Mucosa of stomach (tissue), 1 donor: ENCODE data around the gene KRTAP12-3.
"Not testable (repeated sequence)": the region's sequence is repeated elsewhere in the genome, so short reads cannot be mapped to it uniquely, and the experiment has no call there.

Experiments
- H3K27me3 ChIP-seq: one replicate; pipeline ENCODE4 v1.7.0; 2013; ENCODE audit warnings: mild to moderate bottlenecking, low read length; ENCODE audit not compliant: control insufficient read depth, insufficient read depth
- H3K36me3 ChIP-seq: one replicate; pipeline ENCODE4 v1.7.0; 2013; ENCODE audit warnings: low read length; ENCODE audit not compliant: control insufficient read depth, insufficient read depth
- H3K4me1 ChIP-seq: one replicate; pipeline ENCODE4 v1.7.0; 2013; ENCODE audit warnings: mild to moderate bottlenecking, low read length; ENCODE audit not compliant: control insufficient read depth, insufficient read depth
- H3K4me3 ChIP-seq: one replicate; pipeline ENCODE4 v1.7.0; 2013; ENCODE audit warnings: low read length
- H3K9ac ChIP-seq: one replicate; pipeline ENCODE4 v1.7.0; 2013; ENCODE audit warnings: mild to moderate bottlenecking, low read length, moderate library complexity
- H3K9me3 ChIP-seq: one replicate; pipeline ENCODE4 v1.7.0; 2013; ENCODE audit warnings: mild to moderate bottlenecking, low read length, moderate library complexity; ENCODE audit not compliant: control insufficient read depth
- donor health status: Pancreatic carcinoma.

KRTAP12-3 gene

DNA sequence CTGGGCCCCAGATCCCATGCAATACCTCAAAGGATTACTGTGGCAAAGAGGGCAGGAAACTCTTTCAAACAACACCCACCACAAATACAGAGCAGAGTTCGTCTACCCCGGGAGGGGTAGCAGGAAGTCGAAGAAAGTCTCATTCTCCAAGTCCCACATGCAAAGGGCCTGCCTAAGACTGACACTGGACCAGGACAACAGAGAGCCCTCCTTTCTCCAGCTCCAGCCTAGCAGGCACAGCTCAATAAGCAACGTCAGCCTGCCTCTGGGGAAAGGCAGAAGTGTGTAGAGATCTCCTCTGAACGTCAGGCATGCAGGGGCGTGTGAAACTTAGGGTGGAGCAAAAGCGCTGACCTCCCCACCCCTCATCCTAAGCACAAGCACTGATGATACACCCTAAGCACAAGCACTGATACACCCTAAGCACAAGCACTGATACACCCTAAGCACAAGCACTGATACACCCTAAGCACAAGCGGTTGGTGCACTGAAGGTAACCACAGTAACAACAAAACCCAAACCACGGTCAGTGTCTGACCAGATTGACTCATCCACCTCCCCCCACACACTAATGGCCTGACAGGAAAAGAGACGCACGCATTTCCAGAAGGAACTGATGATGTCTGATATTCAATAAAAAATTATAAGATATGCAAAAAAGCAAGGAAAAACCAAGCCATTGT is 1.3 kb downstream of the KRTAP12-3 start:
- H3K9me3 ChIP-seq: no peaks in the 10 kb centered on the region
- peaks cover 10% of the 10 kb centered on the region for H3K27me3 ChIP-seq
- no peak overlapping the region for H3K9ac ChIP-seq
- no peaks in the 10 kb centered on the region for H3K36me3 ChIP-seq
- H3K4me3 ChIP-seq: no peak overlapping the region
- H3K4me1 ChIP-seq: no peaks in the 10 kb centered on the region

DNA sequence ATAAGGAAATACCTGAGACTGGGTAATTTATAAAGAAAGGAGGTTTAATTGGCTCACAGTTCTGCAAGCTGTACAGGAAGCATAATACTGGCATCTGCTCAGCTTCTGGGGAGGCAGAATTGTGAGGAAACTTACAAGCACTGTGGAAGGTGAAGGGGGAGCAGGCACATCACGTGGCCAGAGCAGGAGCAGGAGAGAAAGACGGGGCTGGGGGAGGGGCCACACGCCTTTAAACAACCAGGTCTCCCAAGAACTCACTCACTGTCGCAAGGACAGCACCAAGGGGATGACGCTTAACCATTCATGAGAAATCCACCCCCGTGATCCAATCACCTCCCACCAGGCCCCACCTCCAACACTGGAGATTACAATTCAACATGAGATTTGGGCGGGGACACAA is 3.8 kb downstream of the KRTAP12-3 start:
- not testable (repeated sequence) for H3K4me3 ChIP-seq, H3K27me3 ChIP-seq, H3K9ac ChIP-seq, H3K4me1 ChIP-seq, H3K9me3 ChIP-seq, H3K36me3 ChIP-seq

DNA sequence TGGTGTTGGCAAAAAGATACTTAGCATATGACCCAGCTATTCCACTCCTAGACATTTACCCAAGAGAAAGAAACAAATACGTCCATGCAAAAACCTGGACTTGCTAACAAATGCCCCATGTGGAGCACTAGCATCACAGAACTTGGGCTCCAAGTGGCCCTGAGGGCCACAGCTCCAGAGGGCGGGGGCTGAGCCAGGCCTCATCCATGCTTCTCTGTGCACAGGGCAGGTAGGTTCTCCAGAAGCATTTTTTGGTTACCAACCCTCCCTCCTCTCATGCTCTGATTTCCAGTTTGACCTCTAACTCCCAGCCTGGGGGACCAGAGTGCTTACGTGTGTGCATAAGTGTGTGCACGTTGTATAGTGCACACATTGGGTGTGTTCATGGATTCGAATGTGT is 7.0 kb downstream of the KRTAP12-3 start:
- Histone ChIP-seq H3K9me3 (no peaks in the 10 kb centered on the region), H3K4me3 (no peak overlapping the region), H3K4me1 (no peaks in the 10 kb centered on the region), H3K27me3 (no peaks in the 10 kb centered on the region), H3K9ac (no peak overlapping the region), H3K36me3 (no peaks in the 10 kb centered on the region)

DNA sequence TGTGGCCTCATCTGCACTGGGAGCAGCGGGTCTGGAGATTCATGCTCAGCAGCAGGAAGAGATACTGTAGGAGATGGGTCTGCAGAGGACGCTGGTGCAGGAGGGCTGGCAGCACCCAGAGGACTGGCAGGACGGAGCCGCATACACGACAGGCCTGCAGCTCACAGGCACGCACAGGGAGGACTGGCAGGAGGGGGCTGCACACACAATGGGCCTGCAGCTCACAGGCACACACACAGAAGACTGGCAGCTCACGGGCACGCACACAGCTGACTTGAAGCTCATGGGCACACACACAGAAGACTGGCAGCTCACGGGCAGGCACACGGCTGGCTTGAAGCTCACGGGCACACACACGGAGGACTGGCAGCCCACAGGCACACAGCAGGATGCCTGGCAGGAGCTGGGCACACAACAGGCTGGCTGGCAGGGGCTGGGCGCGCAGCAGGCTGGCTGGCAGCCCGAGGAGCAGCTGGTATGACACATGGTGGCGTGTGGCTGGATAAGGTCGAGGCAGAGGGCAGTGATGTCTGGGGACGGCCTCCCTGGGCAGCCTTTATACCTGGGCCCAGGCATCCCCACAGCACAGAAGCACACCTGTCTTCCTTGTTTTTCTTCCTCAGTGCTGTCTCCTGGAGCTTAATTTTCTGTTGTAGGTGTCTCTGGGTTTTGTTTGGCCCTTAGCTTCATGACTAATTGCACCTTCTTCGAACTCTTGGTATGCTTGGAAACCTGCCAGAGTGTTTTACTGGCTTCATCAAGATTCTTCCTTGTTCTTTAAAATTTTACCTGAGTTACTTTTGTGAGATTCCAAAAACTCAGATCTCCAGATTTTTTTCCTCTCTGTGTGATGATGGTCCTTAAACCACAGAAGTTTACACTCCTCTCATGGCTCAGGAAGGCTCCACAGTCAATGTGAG is 8.9 kb downstream of the KRTAP12-3 start, which contains the start of gene KRTAP12-2:
Gene KRTAP12-2 (minus strand): TSS at position 527 of the 920 bp plus-strand sequence. CDS start 41 bp downstream, at position 486.
- Histone ChIP-seq H3K36me3 (no peaks in the 10 kb centered on the region), H3K9me3 (no peaks in the 10 kb centered on the region), H3K4me1 (no peaks in the 10 kb centered on the region), H3K9ac (no peak within 1 kb of the TSS), H3K4me3 (no peak within 1 kb of the TSS), H3K27me3 (no peaks in the 10 kb centered on the region)

DNA sequence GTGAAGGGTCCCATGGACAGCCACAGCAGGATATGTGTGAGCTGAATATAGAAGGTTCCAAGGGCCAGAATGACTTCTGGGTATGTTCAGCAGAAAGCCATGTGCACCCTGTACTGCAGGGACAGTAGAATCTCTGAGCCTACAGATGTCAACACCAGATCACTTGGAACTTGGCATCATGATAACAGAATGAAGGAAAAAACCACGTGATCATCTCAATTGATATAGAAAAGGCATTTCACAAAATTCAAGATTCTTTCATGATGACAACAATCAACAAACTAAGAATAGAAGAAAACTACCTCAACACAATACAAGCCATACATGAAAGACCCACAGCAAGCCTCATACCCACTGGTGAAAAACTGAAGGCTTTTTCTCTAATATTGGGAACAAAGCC is 9.9 kb downstream of the KRTAP12-3 start:
- Histone ChIP-seq H3K9me3 (no peaks in the 10 kb centered on the region), H3K27me3 (no peaks in the 10 kb centered on the region), H3K4me1 (no peaks in the 10 kb centered on the region), H3K36me3 (no peaks in the 10 kb centered on the region), H3K4me3 (no peak overlapping the region), H3K9ac (no peak overlapping the region)

DNA sequence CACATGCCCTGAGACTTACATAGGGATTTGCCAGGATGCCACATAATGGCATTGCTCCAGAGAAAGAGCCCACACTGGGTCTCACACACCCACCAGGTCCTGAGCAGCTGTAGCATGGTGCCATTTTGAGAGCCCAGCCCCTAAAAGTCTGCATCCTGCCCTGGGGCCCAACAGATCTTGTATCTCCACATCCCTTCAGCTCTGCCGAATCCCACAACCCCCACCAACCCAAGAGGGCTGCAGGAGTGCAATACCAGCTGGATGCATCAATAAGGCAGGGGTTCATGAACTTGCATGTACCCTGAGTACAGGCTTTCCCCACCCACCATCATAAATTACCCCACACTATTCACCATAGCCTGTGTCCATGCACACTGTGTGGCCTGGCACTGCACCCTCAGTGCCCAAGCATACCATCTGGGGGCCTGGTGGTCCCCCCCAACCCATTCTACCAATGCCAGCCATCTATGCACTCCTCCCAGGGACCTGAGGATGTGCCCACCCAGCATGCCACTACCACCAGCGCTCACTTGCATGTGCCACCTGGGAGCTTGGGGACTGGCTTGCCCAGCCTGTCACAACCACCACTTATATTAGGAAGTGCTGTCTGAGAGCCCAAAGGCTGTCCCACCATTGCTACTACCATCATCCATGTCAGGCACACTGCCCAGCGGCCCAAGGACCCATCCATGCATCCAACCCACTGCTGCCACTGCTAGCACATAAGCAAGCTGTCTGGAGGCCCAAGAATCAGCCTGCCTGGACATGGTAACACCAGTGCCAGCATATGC is 13.1 kb downstream of the KRTAP12-3 start:
- Histone ChIP-seq H3K27me3 (no peaks in the 10 kb centered on the region), H3K4me1 (no peaks in the 10 kb centered on the region), H3K9me3 (no peaks in the 10 kb centered on the region), H3K36me3 (no peaks in the 10 kb centered on the region), H3K9ac (no peak overlapping the region), H3K4me3 (no peak overlapping the region)

DNA sequence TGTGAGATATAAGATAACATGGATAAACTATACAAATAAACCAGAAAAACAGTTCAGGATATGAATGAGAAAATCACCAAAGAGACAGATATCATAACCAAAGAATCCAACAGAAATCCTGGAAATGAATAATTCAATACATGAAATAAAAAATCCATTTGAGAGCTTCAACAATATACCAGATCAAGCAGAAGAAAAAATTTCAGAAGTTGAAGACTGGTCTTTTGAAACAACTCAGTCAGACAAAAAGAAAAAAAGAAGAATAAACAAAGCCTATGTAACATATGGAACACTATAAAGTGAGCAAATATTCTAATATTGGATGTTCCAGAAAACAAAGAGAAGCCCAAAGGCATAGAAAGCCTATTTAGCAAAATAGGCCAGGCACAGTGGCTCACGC is 14.2 kb downstream of the KRTAP12-3 start:
- Histone ChIP-seq H3K27me3 (no peaks in the 10 kb centered on the region), H3K4me3 (no peak overlapping the region), H3K4me1 (no peaks in the 10 kb centered on the region), H3K36me3 (no peaks in the 10 kb centered on the region), H3K9me3 (no peaks in the 10 kb centered on the region), H3K9ac (no peak overlapping the region)

DNA sequence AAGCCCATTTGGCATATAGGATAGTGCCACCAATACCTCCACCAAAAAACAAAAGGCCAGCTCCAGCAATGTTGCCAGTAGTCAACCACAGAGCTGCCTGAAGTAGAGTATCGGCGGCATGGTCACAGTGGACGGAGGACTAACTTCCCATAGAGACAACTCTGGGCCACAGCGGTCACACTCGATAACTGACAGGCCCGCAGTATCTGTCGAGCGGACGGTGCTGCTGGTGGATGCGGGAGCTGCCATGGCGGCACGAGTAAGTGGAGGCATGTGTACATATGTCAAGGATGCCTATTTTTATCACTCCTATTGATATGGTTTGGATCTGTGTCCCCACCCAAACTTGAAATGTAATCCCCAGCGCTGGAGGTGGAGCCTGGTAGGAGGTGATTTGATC is 20.1 kb downstream of the KRTAP12-3 start:
- no peaks in the 10 kb centered on the region for H3K27me3 ChIP-seq
- H3K36me3 ChIP-seq: no peaks in the 10 kb centered on the region
- no peaks in the 10 kb centered on the region for H3K4me1 ChIP-seq
- no peaks in the 10 kb centered on the region for H3K9me3 ChIP-seq
- H3K9ac ChIP-seq: no peak overlapping the region
- no peak overlapping the region for H3K4me3 ChIP-seq

DNA sequence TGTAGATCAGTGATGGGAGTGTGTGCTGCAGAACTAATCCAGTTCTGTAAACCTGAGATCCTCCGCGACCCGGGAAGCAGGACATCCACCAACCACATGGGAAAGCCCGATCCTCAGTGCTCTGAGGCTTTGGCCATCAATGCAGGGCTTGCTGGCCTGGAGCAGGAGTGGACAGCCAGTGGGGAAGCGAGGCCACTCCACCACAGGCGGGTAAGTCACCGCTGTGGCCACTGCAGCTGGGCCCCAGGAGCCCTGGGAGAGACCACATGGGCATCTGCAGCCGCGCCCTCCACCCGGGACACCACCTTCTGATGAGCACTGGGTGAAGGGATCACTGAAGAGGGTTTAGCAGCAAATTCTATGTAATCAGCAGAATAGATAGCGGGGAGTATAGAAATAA is 23.4 kb downstream of the KRTAP12-3 start:
- H3K9me3 ChIP-seq: no peaks in the 10 kb centered on the region
- no peaks in the 10 kb centered on the region for H3K36me3 ChIP-seq
- H3K9ac ChIP-seq: no peak overlapping the region
- no peak overlapping the region for H3K4me3 ChIP-seq
- no peaks in the 10 kb centered on the region for H3K4me1 ChIP-seq
- H3K27me3 ChIP-seq: peaks cover 3% of the 10 kb centered on the region

DNA sequence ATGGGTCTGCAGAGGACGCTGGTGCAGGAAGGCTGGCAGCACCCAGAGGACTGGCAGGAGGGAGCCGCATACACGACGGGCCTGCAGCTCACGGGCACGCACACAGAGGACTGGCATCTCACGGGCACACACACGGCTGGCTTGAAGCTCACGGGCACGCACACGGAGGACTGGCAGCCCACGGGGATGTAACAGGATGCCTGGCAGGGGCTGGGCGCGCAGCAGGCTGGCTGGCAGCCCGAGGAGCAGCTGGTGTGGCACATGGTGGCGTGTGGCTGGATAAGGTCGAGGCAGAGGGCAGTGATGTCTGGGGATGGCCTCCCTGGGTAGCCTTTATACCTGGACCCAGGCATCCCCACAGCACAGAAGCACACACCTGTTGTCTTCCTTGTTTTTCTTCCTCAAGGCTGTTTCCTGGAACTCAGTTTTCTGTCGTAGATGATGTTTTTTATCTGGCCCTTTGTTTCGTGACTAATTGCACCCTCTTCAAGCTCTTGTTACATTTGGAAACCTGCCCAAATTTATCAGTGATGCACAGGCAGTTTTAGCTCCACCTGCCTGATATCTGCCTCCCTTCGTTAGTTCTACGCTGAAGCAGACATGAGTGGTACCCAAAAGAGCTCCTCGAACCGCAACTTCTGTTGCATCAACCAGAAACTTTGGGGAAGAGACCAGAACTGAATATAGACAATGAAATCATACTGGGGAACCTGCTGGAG is 24.3 kb downstream of the KRTAP12-3 start, which contains the start of gene KRTAP12-1:
Gene KRTAP12-1 (minus strand): TSS at position 303 of the 719 bp plus-strand sequence. CDS start 40 bp downstream, at position 263.
- Histone ChIP-seq H3K4me1 (no peaks in the 10 kb centered on the region), H3K9ac (no peak within 1 kb of the TSS), H3K9me3 (no peaks in the 10 kb centered on the region), H3K36me3 (no peaks in the 10 kb centered on the region), H3K27me3 (peaks cover 11% of the 10 kb centered on the region), H3K4me3 (no peak within 1 kb of the TSS)

DNA sequence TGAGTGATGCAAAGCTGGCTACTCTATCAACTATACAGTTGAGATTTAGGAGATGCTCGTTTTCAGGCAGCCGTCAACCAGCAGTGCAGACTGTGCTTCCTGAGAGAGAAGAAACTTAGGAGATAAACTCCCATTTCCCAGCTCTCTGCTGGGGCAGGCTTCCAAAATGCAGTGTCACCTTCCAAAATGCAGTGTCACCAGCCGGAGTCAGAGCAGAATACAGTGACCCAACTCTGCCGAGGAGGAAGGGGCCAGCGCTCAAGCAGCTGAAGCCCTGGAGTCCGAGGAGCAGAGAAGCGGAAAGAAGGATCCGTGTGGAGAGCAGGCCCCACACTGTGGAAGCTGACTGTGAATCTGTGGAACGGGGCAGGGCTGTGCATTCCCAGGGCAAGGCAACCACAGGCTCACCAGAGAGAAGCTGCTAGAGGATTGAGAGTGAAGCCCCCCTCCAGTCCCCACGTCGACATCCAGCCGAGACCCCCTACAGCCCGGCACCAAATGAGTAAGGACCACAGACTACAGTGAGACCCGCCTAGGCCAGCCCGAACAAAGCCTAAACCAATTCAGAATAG is 24.9 kb downstream of the KRTAP12-3 start:
- H3K9me3 ChIP-seq: no peaks in the 10 kb centered on the region
- H3K36me3 ChIP-seq: no peaks in the 10 kb centered on the region
- H3K4me1 ChIP-seq: no peaks in the 10 kb centered on the region
- H3K4me3 ChIP-seq: no peak overlapping the region
- H3K9ac ChIP-seq: no peak overlapping the region
- peaks cover 17% of the 10 kb centered on the region for H3K27me3 ChIP-seq
